H54 (cell line): ENCODE data around the gene LLGL2.

Experiments
- DNase-seq: peaks from one replicate; pipeline ENCODE4 v3.0.0; 2011; ENCODE audit warnings: low spot score, mixed read lengths; ENCODE audit not compliant: insufficient read length
- FAIRE-seq: peaks from 3 replicates; lab custom pipeline; 2011; peaks lifted over from hg19 to GRCh38; lab: Jason Lieb, UNC
- POLR2A ChIP-seq: IDR thresholded peaks from 2 replicates; pipeline ENCODE4 v1.6.1; 2011; ENCODE audit warnings: low read depth, mild to moderate bottlenecking, low read length

LLGL2 gene

DNA sequence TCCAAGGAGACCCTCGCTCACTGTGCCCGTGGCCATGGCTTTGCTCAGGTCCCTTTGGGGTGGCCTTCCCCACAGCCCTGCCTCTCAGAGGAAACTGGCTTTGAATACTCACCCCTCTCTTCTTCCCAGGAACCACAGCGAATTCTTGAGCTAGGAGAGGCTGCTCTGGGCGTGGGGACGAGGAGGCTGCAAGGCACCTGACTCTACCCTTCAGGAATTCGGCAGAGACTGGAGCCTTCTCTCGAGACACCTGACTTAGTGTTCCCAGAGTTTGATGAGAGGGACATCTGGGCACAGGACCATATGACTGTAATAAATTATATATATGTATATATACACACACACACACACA, 6.2 kb downstream of the LLGL2 start:
- DNase-seq, result peak; percentile 82
- TF ChIP-seq POLR2A, result no peak
- FAIRE-seq, result no peak

DNA sequence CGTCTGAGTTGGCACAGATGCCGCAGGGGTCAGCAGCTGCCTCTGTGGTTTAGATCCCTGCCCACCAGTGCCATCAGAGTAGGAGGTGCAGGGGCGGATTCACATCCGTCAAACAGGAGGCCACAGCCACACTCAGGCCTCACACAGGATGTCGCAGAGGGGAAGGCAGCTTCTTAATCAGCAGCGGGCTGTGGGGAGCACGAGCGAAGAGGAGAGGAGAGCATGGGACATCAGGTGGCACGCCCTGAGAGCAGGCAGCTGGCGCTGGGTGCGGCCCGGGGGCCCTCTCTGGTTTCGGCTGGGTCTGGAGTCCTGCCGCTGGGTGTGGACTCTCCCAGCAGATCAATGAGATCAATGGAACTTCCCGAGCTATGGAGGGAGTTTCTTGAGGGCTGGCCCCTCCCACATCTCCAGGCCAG, 9.6 kb downstream of the LLGL2 start:
- no peak for TF ChIP-seq POLR2A
- no peak for FAIRE-seq
- no peak for DNase-seq

DNA sequence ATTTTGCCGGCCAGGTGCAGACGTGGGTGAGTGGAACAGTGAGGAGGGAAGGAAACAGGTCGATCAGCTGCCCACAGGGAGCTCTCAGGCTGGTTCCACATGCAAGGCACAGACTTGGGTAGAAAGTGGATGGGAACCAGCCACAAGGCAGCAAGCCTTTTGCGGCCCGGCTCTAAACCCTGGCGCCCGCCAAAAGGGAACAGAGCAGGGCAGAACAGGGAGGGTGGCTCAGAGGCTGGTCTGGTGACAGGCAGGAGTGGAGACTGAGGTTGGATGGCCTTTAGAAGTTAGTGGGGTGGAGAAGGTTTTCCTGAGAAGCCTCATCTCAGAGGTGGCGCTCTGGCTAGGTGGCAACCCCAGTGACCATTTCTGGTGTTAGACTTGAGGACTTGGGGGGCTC, 10.4 kb downstream of the LLGL2 start:
- FAIRE-seq (no peak), DNase-seq (no peak)
- TF ChIP-seq POLR2A, result no peak

DNA sequence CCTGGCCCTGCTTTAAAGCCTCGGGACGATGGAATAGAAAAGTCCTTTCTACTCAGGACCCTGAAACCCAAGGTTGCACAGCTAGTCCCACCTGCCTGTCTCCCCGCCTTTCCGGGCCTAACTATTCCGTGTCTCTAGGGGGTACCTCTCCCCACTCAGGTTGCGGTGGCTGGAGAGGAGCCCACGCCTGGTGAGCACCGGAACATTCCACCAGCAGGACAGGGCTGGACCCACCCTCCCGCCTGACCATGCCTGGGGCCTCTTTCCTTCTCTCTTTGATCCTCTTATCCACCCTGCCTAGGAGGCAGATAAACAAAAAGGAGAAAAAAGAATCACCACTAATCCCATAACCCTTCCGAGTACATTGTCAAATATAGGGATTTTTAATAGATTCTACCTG, 10.9 kb downstream of the LLGL2 start:
- no peak for FAIRE-seq

DNA sequence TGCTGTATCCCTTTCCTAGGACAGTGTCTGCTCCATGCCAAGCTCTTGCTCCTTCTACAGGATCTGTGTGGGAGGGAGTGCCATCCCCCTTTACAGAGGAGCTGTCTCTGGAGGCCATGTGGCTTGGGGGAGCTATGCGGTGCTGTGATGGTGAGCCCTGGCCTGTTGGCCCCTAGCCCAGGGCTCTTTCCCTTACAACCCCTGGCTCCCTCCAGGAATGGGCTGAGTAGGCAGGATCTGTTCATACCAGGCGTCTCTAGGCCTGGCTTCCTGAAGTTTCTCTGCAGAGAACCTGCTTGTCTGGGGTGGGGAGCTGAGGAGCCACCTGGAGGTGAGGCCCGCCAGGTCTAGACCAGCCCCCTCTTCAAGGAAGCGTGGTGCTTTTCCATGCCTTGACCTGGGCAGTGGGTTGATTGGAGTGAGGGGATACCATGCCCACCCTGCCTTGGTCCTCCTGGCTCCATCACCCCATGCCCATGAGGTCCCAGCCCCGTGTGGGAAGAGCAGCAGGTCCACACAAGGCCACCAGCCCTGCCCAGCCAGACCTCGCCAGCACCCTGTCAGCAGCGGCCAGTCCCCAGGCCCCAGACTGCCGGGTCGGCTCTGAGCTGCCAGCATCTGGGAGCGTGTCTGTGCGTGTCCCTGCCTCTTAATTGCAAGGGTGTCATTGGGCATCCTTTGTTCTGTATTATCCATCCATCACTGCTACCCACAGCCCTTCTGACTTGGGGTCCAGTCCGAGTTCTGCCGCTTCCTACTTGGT, 14.7 kb downstream of the LLGL2 start:
- FAIRE-seq (no peak), DNase-seq (no peak)
- TF ChIP-seq POLR2A, result no peak

More for the DNA sequence above, 10.9 kb downstream of the LLGL2 start:
- no peak for DNase-seq
- no peak for TF ChIP-seq POLR2A

DNA sequence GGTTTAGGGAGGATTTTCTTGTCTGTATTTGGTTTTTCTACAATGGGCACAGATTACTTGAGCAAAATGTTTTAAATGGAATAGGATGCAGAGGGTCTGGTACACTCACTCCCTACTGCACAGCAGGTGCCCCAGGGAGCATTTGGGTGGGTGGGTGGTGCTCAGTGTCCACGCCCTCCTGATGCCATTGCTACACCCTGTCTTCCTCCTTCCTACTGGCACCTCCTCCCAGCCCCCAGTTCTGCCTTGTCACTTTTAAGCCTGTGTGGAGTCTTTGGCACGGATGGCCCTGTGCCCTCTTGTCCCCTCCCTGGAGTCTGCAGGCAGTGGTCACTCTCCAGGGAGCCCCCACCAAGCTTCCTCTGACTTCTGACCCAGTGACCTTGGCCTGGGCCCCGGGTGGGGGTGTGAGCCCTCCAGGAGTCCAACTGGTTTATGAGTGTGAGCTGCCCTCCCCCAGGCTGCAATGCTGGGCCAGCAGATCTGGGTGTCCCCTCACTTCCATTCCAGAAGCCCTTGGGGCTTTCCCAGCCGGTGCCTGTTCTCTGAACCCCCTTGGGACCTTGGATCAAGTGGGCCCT, 15.5 kb downstream of the LLGL2 start:
- FAIRE-seq, result no peak
- DNase-seq, result no peak
- TF ChIP-seq POLR2A, result no peak

DNA sequence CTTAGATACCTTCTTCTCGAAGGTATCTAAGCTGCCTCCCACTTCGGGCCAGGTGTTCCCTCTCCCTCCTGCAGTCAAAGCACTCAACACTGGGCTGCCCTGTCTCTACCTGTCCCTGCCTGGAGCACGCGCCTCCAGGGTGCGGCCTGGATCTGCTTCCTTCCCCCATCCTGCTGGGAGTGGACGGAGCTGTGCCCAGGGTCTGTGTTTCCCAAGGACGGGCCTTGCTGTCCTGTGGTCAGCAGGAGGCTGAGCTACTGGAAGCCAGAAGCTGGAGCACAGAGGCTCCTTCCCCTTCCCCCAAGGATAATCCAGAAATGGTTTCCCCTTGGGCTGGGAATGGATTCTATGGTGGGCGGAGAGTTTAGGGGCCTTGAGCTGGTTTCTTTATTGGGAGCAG, 16.7 kb downstream of the LLGL2 start:
- TF ChIP-seq POLR2A, result no peak
- DNase-seq, result no peak
- FAIRE-seq, result no peak

DNA sequence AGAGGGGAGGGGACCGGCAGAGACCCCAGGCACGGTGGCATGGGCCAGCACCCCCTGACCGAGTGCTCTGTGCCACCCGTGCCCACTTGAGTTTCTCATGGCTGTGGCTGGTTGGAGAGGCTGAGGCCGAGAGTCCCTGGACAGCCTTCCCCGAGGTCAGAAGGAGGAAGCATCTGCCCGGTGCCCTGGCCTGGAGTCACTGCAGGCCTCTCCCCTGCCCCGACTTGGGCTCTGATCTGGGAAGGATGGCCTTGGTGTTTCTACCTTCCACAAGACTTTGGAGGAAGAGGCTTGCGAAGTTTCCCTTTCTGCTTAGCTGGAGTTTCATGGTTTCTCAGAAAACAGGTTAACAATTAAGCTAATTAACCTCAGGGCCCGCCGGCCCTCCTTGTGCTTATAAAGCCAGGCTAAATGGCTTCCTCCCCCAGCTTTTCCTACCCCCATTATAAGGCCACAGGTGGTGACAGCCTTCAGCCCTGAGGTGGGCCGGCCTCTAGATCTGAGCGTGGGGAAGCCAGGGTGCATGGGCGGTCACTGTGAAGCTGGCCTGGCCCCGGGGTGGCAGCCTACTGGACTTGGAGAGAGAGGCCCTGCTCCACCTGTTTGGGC, 17.3 kb downstream of the LLGL2 start:
- no peak for TF ChIP-seq POLR2A
- no peak for FAIRE-seq

DNA sequence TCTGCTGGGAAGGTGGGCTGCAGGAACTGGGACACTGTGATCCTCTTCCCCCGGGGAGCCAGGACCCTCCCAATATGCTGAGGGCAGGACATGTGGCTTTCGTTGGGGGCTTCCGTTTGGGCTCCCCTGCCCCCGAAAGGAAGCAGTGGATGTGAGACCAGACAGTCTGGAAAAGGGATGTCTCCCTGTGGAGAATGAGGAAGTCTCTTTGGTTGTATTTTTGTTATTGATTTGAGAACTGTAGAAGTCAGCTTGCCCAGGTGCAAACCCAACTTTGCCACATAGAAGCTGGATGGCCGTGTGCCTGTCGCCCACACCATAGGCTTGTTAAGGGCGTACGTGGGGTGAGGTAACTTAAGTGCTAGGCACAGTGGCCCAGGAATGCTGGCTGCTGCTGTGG, 18.8 kb downstream of the LLGL2 start:
- FAIRE-seq, result no peak
- DNase-seq, result no peak
- no peak for TF ChIP-seq POLR2A

More for the DNA sequence above, 17.3 kb downstream of the LLGL2 start:
- DNase-seq, result no peak

DNA sequence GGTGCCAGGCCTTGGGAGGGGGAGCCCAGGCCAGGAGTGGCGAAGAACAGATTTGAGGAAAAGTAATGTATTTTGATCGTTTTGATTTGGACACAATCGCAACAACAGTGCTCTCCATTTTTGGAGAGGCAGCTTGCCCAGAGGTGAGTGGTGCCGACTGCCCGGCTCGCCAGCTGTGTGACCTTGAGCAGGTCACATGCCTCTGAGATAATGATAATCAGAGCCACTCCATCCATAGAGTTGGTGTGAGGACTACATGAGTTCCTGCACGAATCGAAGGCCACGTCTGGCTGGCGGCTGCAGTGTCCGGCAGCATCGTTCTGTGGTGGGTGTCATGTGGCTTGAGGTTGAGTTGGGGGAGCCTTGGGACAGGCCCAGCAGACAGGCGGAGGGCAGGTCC, 20.7 kb downstream of the LLGL2 start:
- TF ChIP-seq POLR2A, result no peak
- no peak for DNase-seq
- no peak for FAIRE-seq

DNA sequence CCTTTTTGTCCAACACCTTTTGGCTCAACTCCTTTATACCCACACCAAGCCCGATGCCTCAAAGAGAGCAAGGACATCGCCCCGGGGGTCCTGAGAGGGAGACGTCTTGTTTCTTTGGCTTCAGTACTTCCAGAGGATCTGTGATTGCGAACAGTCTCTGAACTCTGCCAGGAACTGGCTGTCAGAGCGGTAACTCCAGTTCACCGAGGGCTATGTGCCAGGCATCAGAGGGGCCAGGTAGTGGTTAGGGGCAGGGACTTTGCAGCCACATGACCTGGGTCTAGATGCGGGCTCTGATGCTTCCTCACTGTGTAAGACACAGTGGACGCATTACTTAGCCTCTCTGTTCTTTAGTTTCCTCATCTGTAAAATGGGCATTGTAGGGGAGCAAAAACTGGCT, 21.6 kb downstream of the LLGL2 start:
- FAIRE-seq (no peak), DNase-seq (no peak)
- TF ChIP-seq POLR2A, result no peak

DNA sequence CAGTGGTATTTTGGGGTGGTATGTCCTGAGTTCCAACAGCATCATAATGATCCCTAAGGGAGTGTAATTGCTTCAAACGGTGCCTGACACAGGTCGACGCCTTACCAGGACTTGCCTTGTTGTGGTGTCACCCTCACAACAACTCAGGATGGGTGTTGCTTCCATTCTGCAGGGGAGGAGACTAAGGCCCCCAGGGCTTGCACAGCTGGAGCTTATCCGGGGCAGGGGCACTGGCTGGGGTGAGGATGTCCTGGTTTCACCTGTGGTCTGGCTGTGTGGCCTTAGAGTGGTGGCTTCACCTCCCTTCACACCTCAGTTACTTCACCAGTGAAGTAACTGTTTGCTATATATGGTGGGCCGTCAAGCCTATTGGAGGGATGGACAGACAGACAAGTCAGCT, 23.3 kb downstream of the LLGL2 start:
- no peak for TF ChIP-seq POLR2A
- FAIRE-seq (no peak), DNase-seq (no peak)

DNA sequence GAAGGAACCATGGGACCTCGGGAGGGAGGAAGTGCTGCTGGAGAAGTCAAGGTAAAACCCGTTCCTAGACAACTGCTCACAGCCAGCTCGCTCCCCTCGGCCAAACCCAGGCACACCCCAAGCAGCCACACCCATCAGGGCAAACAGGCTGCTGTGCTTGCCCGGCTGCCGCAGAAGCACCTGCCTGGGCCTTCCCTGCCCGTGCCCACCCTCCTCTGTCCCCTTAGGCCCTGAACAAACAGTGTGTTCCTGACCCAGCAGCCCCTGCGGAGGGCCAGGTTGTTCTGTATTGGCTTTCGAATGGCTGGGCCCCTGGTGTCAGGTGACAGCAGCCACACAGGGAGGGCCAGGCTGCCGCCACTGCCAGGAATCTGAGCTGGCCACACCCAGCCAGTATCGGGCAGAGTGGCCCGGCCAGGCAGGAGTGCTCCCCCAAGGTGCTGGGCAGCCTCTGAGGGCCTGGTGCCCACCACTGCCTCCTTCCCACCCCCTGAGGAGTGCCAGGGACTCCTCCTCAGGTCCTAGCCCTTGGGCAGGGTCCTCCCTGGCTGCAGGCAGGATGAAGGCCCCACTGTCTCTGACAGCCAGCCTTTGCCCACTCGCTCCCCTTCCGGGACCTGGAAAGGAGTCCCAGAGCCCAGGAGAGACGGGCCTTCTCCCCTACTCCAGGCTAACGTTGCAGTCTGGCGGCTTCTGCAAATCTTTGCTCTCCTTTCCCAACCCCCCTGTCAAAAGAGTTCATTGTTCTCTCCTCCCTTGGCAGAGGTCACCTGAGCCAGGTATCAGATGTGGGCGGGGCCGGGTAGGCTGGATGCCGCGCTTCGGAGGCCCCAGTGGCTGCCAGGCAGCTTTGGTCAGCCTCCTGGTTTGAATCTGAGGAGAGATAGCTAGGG, 24.0 kb downstream of the LLGL2 start:
- no peak for DNase-seq
- TF ChIP-seq POLR2A, result no peak
- FAIRE-seq, result no peak

DNA sequence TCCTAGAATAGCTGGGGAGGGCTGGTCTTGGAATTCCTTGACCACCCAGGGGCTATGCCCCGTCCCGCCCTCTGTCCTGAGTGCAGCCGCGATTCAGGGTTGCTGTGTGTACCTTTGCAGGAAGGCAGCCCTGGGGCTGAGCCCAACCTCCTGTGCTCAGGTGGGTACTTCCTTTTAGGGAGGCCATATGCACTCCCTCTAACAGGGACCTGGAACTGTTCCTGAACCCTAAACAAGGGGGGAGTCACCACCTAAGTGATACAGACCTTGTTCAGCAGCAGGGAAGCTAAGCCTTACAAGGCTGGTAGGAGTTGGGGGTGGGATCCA, 24.6 kb downstream of the LLGL2 start:
- no peak for TF ChIP-seq POLR2A
- DNase-seq (no peak), FAIRE-seq (no peak)
